ENCODE measurements around the gene STARD10. TPM values are rescaled to one million over a fixed set of nuclear protein-coding genes. Genes with fewer than 3 reads are reported as not detected.

The STARD10 gene
- total and polyA plus RNA-seq, 9 of the 15 experiments (the other 6 are each of a cell fraction or from before 2014, with no cell fraction given), result 0.15 to 52.9 (median 32.3) TPM

DNA sequence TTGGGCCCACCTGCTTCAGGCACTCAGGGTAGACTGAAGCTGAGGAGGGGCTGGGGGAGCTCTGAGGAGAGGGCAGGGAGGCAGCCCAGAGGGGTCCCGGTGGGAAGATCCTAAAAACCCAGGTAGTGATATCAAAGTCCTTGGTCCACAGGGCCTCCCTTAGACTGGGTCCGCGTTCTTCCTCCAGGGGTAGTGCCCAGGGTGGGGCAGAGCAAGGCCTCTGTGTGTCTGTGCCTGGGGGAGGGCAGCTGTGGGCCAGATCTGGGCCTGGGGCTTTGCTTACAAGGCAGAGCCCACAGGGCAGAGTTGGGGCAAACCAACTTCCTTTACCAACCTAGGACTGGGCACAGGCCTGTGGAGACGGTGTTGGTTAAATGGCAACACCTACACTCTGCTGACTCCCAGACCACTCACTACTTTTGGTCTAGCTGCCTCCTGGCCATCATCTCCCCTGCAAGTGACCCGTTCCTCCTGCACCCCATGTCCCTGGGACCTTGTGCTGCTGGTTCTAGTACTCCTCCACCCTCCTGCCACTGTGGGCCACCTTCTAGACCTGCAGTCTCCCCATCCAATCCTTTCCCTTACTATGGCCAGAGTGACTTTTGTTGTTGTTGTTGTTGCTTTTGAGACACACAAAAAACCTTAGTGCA lies 36.2 kb upstream of the STARD10 start:
- FAIRE-seq, result no peak
- POLR2A ChIA-PET, result interaction anchor here (0.5 to 1.2 kb wide), 3 partner anchors 9 to 243 kb away, joined by 3 to 6 read pairs (median 3); no protein-coding TSS in a partner anchor
- TF ChIP-seq, protein P1, sequence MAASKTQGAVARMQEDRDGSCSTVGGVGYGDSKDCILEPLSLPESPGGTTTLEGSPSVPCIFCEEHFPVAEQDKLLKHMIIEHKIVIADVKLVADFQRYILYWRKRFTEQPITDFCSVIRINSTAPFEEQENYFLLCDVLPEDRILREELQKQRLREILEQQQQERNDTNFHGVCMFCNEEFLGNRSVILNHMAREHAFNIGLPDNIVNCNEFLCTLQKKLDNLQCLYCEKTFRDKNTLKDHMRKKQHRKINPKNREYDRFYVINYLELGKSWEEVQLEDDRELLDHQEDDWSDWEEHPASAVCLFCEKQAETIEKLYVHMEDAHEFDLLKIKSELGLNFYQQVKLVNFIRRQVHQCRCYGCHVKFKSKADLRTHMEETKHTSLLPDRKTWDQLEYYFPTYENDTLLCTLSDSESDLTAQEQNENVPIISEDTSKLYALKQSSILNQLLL (CRISPR knock-in tag; IDR thresholded peaks at IDR 0.05; ENCODE audit: borderline replicate concordance), result no peak
- TF ChIP-seq ZNF561 (CRISPR knock-in tag; conservative IDR thresholded peaks at IDR 0.05) (no peak), RBM15 (IDR thresholded peaks at IDR 0.05; ENCODE audit: insufficient read depth, low read length) (no peak), RAD21 (CRISPR knock-in tag; conservative IDR thresholded peaks at IDR 0.05 in 1 of 2, IDR thresholded peaks at IDR 0.05 in 1 of 2) (no peak), MXI1 (IDR thresholded peaks at IDR 0.05; ENCODE audit: low read depth, low read length) (no peak), ZNF23 (CRISPR knock-in tag; IDR thresholded peaks at IDR 0.05) (no peak), ZKSCAN8 (CRISPR knock-in tag; IDR thresholded peaks at IDR 0.05) (no peak), POLR2H (tag; IDR thresholded peaks at IDR 0.05; ENCODE audit: low read depth) (no peak), HMGN3 (IDR thresholded peaks at IDR 0.05; ENCODE audit: borderline replicate concordance, extremely low read depth, insufficient read length, low read depth, low read length) (no peak), FOXA1 (IDR thresholded peaks at IDR 0.05; ENCODE audit: borderline replicate concordance) (no peak), KLF10 (CRISPR knock-in tag; IDR thresholded peaks at IDR 0.05) (no peak), HNRNPL (IDR thresholded peaks at IDR 0.05; ENCODE audit: low read depth, low read length) (no peak), MBD2 (IDR thresholded peaks at IDR 0.05; ENCODE audit: borderline replicate concordance, low read depth) (no peak), HMGXB4 (CRISPR knock-in tag; IDR thresholded peaks at IDR 0.05) (no peak), MYBL2 (IDR thresholded peaks at IDR 0.05; ENCODE audit: low read depth) (no peak), MYBL2 (CRISPR knock-in tag; IDR thresholded peaks at IDR 0.05; ENCODE audit: borderline replicate concordance) (no peak), ZNF551 (CRISPR knock-in tag; IDR thresholded peaks at IDR 0.05) (no peak)

More for the DNA sequence above, 36.2 kb upstream of the STARD10 start:
- Histone ChIP-seq H3K4me1 (replicated peaks in 1 of 2; ENCODE audit: control insufficient read depth in 2 of 2, insufficient read depth in 2 of 2, low read length in 2 of 2) (peaks cover 0 to 14% of the 10 kb centered on the region in 2 experiments; a peak in 4 of 5 replicates), H3K4me2 (ENCODE audit: insufficient read depth, low read length) (no peak overlapping the region), H3K79me2 (ENCODE audit: control insufficient read depth, insufficient read depth, low read length) (no peaks in the 10 kb centered on the region), H2AFZ (ENCODE audit: low read depth, low read length) (no peak overlapping the region), H3K9me3 (replicated peaks; ENCODE audit: control insufficient read depth, insufficient read depth, low read depth, low read length) (no peaks in the 10 kb centered on the region), H3K36me3 (ENCODE audit: control insufficient read depth, insufficient read depth, low read length) (no peaks in the 10 kb centered on the region), H3K4me3 (no peak overlapping the region), H4K20me1 (replicated peaks; ENCODE audit: control insufficient read depth, insufficient read depth, low read length) (0 out of 2 replicates have a peak, but pooled peaks cover 3% of the 10 kb centered on the region), H3K9me1 (ENCODE audit: control insufficient read depth, insufficient read depth, low read length) (no peaks in the 10 kb centered on the region), H3K27ac (ENCODE audit: extremely low read depth, low read depth, low read length) (no peak overlapping the region), H3K27me3 (ENCODE audit: control insufficient read depth in 2 of 2, insufficient read depth in 2 of 2, low read length in 2 of 2) (no peaks in the 10 kb centered on the region), H3K9ac (ENCODE audit: insufficient read depth in 1 of 2, low read depth in 2 of 2, low read length in 2 of 2) (no peak overlapping the region)
- CTCF ChIA-PET (ENCODE audit: low intra/inter-chr PET ratio), result interaction anchor here (3.5 kb wide), 1 partner anchor 348 kb away, joined by 47 read pairs; no protein-coding TSS in a partner anchor
- ATAC-seq, result no peak
- BruUV-seq (replicated peaks), result no TSS peak
- intact Hi-C loops (cut with micrococcal nuclease) (loop anchor here (5.0 to 10.0 kb wide), 3 partner anchors 245 to 502 kb away; no protein-coding TSS in a partner anchor), in situ Hi-C loops (cut with MboI) (loop anchor here (5.0 kb wide), 2 partner anchors 347 to 412 kb away; no protein-coding TSS in a partner anchor)
- WGBS (ENCODE audit: insufficient coverage, low coverage, missing lambda C conversion rate), result 61% methylated on average over 5 of the region's 5 CpGs
- no peak for DNase-seq (ENCODE audit: extremely low read depth in 1 of 4, low spot score in 3 of 4)

Data from K562 (cell line).